ENCODE results near the gene GZMM.
"Not testable (repeated sequence)": the region's sequence is repeated elsewhere in the genome, so short reads cannot be mapped to it uniquely, and the experiment has no call there.

Gene GZMM

DNA sequence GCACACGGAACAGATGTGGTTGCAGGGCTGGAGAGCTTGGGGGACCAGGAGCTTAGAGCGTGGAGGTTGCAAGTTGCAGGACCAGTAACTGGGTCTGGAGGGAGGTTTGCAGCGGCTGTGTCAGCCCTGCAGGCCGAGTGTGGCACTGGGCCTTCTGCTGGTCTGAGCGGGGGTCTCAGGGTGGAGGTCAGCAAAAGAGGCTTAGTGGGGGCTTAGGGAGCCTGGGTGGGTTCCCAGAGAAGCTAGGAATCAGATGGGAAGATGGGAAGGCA is 40.1 kb downstream of the GZMM start:
- no peak for DNase-seq

- peak in 1 of 2 experiments; percentile 34 for DNase-seq
Observed at GRCh38 chr19:584240-585001, 40.6 kb downstream of the GZMM start.

DNA sequence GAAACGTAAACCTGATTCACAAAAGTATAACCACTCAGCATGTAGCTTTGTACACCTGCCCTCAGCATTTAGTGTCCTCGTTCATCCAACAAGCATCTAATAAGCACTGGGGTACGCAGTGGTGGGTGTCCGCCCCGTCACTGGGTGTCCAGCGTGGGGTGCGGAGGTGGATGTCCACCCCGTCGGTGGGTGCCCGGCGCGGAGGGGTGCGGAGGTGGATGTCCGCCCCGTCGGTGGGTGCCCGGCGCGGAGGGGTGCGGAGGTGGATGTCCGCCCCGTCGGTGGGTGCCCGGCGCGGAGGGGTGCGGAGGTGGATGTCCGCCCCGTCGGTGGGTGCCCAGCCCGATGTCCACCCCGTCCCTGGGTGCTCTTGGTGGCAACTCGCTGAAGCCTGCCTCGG is 41.3 kb downstream of the GZMM start:
- DNase-seq: not testable (repeated sequence)

GRCh38 chr19:585551-586110 is 41.8 kb downstream of the GZMM start:
- DNase-seq: no peak

DNA sequence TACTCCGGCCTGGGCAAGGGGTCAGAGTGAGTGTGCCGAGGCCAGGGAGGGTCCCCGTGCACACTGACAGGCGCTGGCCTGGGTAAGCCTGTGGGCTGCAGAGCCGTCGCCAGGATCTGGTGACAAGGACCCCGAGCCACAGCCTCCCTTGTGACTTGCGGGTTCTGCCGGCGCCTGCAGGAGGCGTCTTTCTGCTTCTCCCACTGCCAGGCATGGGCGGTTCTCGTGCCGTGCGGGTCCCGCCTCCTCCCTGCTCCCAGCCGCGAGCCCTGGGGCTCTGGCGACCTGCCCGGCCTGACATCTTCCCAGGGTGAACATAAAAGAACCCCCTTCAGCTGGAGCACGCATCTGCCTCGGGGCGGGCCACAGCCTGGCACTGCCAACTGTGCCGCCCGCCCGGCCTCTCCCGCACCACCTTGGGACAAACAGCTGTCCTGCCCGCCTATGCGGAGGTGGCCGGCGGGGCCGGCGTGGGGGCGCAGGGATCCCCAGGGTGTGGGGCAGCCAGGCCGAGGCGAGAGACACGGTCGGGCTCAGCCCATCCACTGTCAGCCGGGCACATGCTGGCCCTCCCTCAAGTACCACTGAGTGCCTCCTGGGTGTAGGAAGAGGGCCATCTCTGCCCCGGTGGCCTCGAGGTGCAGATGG is 44.4 kb downstream of the GZMM start:
- peak; percentile 49 to 50 for DNase-seq

DNA sequence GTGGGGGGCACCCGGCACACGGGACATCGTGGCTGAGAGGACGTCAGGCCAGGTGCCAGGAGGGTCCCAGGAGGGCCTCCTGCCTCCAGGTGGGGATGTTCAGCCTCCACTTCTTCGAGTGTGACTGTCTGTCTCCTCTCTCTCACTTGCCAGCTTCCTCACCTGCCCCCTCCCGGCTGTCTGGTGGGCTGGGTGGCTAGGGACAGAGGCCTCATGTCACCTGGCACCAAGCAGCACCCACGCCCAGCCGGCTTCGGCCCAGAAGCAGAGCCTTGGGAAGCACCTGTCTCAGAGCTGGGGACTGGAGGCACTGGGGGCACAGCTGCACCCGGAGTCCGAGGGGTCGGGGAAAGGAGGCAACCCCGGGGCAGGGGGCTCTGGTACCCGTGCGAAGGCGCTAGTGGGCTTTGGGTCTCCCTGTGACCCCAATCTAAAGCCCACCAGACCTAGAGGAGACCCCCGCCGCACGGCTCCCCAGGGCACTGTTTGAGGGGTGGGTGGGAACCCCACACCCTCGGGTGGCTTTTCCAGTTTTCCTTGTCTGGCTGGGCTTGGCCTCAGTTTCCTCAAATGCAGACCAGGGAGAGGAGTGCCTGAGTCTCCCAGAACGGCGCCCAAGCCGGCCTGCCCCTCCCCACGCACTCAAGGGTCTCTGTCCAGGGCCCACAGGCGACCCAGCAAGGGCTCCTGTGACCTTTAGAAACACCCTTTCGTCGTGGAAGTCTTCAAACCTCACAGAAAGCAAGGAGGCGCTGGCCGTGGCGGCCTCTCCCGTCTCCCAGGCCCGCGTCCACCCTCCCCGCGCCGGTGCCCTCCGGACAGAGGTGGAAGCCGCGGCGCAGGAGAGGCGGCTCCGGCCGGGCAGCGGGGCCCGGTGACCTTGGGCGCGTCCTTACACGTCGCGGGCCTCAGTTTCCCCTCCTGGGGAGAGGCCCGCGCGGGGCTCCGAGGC is 45.2 kb downstream of the GZMM start:
- DNase-seq: peak in 1 of 2 experiments; percentile 14

GRCh38 chr19:589693-590395 is 46.0 kb downstream of the GZMM start, which contains the start of gene HCN2:
Gene HCN2, plus strand, starts transcription at chr19:589881. Its CDS starts 65 bp downstream, at chr19:589946.
- peak in 1 of 2 experiments; percentile 38 for DNase-seq

DNA sequence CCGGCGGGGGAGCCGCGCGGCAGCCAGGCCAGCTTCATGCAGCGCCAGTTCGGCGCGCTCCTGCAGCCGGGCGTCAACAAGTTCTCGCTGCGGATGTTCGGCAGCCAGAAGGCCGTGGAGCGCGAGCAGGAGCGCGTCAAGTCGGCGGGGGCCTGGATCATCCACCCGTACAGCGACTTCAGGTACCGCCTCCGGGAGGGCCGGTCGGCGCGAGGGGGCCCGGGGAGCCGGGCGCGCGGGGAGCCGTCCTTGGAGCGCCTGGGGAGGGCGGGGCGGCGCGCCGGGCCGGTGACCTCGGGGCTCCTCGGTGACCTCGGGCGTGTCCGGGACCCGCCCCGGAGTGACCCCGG is 46.5 kb downstream of the GZMM start:
- DNase-seq: no peak

- no peak for DNase-seq
Observed at GRCh38 chr19:590750-591098, 46.9 kb downstream of the GZMM start.

GRCh38 chr19:591099-591958 is 47.5 kb downstream of the GZMM start:
- DNase-seq: no peak

GRCh38 chr19:592101-592500 is 48.2 kb downstream of the GZMM start:
- DNase-seq: no peak

DNA sequence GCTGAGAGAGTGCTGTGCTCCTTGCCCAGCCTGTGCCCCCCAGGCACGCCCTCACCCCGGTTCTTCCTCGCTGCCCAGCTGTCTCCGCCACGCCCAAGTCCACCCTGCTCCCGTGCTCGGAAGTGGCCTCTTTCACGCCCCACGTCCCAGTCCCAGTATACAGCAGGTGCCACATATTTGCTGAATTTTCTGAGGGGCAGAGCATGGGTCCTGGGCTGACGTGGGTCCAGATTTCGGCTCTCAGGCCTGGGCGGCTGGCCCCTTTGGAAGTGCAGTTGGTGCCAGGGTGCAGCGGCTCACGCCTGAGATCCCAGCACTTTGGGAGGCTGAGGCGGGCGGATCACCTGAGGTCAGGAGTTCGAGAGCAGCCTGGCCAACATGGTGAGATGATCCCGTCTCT is 49.2 kb downstream of the GZMM start:
- no peak for DNase-seq

DNA sequence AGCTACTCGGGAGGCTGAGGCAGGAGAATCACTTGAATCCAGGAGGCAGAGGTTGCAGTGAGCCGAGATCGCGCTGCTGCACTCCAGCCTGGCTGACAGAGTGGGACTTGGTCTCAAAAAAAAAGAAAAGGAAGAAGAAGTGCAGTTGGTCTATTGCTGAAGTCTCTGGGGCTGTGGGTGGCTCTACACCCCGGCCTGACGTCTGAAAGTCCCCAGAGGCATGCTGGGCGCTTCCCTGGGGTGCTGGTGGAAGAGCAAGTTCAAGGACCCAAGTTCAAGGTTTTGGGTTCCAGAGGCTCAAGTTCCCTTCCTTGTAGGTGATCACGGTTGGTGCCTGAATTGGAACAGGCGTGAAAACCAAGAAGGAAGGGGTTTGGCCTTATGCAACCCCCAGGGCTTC is 49.7 kb downstream of the GZMM start:
- no peak for DNase-seq

- no peak for DNase-seq
Observed at GRCh38 chr19:594265-594870, 50.5 kb downstream of the GZMM start.

GRCh38 chr19:595326-596262 is 51.7 kb downstream of the GZMM start:
- no peak for DNase-seq

DNA sequence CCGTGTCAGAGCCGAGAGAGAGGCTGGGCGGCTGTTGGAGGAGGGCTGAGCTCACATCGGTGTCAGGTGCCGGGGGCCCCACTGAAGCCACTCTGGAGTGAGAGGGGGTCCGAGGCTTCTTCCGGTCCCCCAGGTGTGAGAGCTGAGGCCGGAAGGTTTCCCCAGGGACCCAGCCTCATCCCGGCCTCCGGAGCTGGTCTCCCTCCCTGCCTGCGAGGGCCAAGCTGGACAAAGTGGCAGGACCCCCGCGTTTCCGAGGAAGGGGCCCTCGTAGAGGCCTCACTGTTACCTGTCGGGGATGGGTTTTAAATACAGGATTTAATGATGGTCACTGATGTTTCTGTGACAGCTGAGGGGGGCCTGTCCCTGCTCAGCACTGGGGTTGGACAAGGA is 52.4 kb downstream of the GZMM start:
- DNase-seq: no peak

DNA sequence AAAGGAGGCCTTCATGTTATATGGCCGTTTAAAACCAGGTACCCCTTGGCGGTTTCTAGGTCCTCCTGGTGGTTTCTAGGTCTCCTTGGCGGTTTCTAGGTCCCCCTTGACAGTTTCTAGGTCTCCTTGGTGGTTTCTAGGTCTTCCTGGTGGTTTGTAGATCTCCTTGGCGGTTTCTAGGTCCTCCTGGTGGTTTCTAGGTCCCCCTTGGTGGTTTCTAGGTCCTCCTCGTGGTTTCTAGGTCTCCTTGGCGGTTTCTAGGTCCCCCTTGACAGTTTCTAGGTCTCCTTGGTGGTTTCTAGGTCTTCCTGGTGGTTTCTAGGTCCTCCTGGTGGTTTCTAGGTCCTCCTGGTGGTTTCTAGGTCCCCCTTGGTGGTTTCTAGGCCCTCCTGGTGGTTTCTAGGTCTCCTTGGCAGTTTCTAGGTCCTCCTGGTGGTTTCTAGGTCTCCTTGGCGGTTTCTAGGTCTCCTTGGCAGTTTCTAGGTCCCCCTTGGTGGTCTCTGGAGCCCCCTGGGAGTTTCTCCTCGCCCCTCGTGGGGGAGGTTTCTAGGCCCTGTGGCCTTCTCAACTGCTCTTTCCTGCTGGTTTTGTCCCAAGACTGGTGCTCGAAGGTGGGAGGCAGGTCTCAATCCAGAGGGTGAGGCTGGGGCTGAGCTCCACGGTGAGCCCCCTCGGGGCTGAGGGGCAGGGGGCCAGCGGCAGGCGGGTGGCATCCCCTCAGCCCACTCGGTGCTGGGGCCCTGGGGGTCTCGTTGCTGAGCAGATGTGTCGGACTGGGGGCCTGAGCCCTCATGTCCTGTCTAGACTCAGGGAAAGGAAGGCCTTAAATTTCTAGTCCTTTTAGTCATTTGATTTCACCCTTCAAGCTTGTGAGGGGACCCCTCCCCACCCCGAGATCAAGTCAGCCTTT is 53.8 kb downstream of the GZMM start:
- DNase-seq: no peak
